GM18861 (cell line): ENCODE results near the gene MCHR1.
"Not testable (repeated sequence)": the region's sequence is repeated elsewhere in the genome, so short reads cannot be mapped to it uniquely, and the experiment has no call there.

Experiments used
- ATAC-seq: cut with Tn5 transposase; IDR thresholded peaks from one replicate; pipeline ENCODE4 v1.9.1; 2021; ENCODE audit not compliant: unreplicated experiment

Gene MCHR1

DNA sequence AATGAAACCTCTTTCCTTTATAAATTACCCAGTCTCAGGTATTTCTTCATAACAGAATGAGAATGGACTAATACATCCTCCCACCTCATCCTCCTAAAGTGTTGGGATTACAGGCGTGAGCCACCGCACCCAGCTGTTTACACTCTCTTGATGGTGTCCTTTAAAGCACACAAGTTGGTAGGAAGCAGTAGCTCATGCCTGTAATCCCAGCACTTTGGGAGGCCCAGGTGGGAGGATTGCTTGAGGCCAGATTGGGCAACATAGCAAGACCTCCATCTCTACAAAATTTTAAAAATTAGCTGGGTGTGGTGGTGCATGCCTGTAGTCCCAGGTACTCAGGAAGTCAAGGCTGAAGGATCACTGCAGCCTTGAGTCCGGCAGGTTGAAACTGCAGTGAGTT, 23.3 kb upstream of the MCHR1 start:
- ATAC-seq, result not testable (repeated sequence)

DNA sequence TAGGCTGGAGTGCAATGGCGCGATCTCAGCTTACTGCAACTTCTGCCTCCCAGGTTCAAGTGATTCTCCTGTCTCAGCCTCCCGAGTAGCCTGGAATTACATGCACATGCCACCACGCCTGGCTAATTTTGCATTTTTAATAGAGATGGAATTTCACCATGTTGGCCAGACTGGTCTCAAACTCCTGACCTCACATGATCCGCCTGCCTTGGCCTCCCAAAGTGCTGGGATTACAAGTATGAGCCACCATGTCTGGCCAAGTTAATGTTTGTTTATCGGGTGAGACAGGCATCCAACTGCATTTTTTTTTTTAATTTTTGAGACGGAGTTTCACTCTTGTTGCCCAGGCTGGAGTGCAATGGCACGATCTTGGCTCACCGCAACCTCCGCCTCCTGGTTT, 22.6 kb upstream of the MCHR1 start:
- not testable (repeated sequence) for ATAC-seq

DNA sequence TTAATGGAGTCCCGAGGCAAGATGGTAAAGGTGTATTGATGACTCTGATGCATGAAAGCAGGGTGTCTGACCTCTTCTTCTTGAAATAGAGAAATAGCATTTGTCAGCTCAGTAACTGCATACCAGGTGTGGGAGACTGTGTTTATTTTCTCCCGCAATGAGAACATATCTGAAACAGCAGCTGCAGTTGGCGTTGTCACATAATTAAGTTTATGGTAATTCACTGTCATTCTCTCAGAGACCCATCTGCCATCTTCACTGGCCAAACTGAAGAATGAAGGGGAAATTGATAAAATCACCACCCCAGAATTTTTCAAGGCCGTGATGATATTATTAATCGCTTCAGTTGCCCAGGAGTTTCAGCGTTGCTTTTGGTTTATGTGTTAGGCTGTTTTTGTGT, 20.1 kb upstream of the MCHR1 start:
- no peak for ATAC-seq

DNA sequence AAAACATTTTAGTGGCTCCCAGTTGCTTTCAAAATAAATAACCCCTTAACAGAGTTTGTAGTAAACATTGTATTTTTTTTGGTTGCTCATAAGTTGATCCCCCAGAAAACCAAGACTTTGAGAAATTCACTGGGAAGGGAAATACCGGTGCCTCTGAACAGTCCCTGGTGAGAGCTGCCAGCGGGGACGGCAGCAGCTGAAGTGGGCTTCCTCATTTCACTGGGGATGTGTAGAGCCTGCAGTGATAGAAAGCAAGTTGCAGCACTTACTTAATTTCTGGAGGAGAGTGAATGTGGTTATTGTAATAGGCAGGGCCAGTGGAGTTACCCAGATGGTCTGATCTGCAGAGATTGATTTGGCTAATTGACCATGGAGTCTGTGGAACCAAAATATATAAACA, 18.6 kb upstream of the MCHR1 start:
- ATAC-seq, result no peak

DNA sequence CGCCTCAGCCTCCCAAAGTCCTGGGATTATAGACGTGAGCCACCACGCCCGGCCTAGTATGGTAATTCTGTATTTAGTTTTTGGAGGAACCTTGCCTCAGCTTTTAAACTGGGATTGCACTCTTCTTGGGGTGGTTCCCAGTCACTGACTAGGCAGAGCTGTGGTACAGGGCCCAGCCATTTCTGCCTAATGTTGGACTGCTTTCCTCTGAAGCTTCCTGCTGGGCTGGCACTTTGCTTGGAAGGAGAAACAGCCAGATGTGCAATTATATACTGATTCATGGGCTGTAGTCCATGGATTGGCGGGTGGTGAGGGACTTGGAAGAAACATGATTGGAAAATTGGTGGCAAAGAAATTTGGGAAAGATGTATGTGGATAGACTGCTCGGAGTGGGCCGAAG, 17.6 kb upstream of the MCHR1 start:
- ATAC-seq, result no peak

DNA sequence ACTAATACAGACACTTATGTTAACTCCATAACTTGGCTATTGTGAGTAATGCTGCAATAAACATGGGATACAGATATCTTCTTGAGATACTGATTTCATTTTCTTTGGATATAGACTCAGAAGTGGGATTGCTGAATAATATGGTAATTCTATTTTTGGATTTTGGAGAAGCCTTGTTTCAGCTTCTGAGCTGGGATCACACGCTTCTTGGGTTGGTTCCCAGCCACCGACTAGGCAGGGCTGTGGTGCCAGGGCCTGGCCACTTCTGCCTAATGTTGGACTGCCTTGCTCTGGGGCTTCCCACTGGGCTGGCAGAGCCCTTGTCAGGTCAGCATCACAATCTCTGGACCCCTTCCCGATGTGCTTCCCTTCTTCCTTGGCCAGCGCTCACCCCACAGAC, 14.0 kb upstream of the MCHR1 start:
- no peak for ATAC-seq

DNA sequence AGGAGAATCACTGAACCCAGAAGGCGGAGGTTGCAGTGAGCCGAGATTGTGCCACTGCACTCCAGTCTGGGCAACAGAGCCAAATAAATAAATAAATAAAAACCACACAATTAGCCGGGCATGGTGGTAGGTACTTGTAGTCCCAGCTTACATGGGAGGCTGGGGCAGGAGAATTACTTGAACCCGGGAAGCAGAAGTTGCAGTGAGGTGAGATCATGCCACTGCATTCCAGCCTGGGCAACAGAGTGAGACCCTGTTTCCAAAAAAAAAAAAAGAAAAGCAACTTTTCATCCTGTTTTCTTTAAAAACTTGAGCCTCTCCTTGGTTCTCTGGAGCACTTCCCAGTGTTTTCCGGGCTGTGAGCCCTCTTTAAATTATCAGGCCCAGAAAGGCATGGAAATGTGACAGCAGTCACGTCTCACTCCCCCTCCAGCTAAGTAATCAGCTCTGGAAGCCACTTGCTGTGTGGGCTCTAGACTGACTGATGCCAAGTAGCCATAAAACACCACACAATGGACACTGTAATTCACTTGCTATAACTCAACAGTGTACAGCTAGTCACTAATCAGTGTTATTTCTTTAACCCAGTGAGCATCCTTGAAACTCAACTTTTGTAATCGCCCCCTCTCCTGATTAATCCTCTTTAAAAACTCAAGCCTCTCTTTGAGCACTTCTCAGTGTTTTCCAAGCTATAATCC, 13.0 kb upstream of the MCHR1 start:
- ATAC-seq, result no peak

DNA sequence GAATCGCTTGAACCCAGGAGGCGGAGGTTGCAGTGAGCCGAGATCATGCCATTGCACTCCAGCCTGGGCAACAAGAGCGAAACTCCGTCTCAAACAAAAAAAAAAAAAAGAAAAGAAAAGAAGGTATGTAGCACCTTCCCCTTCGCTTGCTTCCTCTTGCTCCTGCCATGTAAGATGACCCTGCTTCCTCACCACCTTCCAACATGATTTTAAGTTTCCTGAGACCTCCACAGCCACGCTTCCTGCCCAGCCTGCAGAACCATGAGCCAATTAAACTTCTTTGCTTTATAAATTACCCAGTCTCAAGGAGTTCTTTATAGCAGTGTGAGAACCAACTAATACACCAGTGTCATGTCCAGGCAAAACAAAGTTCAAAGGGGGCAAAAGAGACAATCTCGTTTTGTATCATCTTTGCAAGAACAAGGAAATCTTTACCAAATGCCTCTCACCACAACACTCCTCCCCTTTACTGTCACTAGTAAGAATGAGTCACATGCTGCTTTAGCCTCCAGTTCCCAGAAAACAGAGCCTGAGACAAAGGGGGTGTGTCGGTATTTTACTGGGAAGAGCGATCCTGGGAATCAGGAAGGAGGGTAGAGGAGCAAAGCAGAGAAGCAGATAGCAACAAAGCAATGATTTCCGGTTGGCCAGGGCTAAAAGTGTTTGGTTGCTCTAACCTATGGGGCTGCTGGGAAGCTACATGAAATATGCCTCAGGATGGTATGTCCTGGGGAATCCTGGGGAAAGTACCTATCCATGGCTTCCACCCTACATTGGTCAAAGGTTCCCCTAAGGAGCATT, 10.5 kb upstream of the MCHR1 start:
- no peak for ATAC-seq

DNA sequence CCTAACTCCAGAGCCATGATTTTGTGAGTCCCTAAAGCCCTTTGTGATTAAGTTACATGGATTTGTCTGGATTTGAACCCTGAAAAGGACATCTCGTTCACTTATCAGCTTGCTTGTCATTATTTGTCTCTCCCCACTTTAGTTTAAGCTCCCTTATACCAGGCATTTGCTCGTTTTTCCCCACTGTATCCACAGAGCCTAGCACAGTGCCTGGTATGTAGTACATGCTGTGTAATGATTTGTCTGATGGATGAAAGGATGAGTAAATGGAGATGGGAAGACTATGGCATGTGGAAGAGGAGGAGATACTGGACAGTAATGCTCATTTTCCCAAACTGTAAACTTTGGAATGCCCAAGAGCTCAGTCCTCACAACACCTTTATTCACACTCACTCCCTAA, 9.2 kb upstream of the MCHR1 start:
- ATAC-seq, result no peak

DNA sequence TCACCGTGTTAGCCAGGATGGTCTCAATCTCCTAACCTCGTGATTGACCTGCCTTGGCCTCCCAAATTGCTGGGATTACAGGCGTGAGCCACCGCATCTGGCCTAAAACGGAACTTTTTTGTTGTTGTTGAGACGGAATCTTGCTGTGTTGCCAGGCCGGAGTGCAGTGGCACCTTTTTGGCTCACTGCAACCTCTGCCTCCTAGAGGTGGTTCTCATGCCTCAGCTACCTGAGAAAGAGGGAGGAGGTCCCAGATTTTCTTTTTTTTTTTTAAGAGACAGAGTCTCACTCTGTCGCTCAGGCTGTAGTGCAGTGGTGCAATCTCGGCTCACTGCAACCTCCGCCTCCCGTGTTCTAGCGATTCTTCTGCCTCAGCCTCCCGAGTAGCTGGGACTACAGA, 7.9 kb upstream of the MCHR1 start:
- ATAC-seq, result no peak

DNA sequence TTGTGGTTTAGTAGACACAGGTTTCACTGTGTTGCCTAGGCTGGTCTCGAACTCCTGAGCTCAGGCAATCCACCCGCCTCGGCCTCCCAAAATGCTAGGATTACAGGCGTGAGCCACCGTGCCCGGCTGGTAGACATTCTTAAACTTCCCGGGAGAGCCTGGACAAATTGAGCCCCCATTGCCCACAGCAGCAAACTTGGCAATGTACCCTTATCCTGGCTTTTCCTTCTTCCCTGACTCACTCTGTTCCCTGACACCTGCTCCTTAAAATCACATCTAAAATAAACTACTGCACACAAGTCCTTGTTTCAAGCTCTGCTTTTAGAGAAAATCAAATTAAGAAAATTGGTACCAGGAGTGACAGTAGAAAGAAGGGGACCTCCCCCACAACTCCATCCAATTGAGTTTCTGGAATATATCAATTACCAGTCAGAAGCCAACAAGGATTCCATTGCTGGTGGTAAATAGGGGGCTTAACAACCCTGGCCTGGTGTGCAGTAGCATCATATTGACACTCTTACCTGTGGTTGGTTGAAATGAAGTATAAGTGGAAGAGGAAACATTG, 7.4 kb upstream of the MCHR1 start:
- ATAC-seq, result no peak

DNA sequence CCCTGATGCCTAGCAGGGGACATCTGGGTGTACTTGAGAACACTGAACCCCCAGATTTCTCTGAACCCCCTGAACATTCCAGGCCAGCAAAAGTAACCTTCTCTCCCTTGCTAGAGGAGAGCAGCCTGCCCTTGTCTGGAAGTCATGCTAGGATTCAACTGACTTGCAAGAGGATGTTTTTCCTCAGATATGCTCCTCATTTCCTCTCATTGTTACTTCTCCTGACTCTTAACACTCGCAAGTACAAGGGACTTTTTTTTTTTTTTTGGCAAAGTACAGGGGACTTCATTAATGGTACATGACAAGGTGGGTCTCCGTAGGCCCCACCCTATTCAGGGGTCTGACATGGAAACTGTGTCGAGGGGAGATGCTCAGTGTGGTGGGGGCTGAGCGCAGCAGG, 6.3 kb upstream of the MCHR1 start:
- ATAC-seq, result no peak

DNA sequence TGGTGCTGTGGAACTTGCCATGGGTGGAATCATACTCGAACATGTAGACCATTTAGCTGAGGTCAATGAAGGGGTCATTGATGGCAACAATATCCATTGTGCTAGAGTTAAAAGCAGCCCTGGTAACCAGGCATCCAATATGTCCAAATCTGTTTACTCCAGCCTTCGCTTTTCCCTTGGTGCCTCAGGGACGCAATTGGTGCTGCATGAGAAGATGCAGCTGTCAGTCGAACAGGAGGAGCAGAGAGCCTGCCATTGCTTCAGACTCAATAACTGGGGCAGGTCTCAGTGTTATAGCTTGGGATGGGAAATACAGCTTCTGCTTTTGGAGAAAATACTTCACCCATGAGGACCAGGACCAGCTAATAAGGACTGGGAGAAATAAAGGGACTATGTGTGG, 5.0 kb upstream of the MCHR1 start:
- ATAC-seq, result no peak

DNA sequence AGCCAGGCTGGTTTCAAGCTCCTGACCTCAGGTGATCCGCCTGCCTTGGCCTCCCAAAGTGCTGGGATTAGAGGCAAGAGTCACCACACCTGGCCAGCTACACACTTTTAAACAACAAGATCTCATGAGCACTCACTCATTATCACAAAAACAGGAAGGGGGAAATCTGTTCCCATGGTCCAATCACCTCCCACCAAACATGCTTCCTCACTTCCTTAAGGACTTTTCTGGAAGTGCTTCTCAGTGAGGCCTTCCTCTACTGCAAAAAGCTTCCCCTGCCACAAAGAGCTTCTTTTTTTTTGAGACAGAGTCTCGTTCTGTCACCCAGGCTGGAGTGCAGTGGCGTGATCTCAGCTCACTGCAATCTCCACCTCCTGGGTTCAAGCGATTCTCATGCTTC, 3.1 kb upstream of the MCHR1 start:
- not testable (repeated sequence) for ATAC-seq

DNA sequence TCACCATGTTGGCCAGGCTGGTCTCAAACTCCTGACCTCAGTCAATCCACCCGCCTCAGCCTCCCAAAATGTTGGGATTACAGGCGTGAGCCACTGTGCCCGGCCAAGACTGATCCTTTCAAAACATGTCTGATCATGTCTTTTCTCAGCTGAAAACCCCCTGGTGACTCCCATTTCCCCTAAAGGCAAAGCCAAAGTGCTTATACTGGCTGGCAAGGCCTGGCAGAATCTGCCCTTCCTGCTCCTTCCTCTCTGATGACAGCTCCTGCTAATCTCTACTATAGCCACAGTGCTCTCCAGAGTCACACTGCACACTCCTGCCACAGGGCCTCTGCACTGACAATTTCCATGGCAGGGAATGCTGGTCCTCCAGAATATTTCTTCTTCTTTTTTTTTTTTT, 2.6 kb upstream of the MCHR1 start:
- no peak for ATAC-seq

DNA sequence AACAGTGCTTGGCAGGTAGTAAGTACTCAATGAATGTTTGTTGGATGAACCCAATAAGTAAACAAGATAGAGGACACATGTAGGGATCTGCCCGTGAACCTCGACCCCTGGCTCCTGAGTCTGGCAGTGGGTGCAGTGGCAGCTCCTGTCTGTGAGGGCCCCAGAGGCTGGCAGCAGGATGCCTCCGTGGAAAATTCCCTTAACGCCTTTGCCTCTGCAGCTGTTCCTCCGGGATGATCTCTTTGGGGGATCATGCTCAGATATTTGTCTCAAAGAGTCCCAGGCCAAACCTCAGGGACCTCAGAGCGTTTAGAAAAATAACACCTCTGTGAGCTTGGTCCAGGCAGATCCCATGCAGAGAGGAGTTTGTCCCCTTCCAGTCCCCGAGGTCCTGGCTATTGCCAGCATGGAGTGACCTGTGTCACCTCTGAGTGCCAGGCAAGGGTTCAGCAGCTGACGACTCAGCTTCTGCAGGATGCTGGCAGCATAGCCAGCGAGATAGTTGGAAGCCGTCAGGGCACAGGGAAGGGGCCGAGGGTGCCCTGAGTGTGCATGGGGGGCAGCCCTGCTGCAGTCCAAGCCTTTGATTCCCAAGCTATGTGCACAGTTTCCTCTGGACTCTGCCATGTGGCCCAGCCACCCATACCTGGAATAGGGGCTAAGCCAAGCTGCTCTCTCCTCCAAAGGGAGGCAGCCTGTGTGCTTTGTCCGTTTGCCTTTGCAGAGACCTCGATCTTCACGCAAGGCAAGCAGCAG, 613 bp upstream of the MCHR1 start:
- ATAC-seq, result no peak

DNA sequence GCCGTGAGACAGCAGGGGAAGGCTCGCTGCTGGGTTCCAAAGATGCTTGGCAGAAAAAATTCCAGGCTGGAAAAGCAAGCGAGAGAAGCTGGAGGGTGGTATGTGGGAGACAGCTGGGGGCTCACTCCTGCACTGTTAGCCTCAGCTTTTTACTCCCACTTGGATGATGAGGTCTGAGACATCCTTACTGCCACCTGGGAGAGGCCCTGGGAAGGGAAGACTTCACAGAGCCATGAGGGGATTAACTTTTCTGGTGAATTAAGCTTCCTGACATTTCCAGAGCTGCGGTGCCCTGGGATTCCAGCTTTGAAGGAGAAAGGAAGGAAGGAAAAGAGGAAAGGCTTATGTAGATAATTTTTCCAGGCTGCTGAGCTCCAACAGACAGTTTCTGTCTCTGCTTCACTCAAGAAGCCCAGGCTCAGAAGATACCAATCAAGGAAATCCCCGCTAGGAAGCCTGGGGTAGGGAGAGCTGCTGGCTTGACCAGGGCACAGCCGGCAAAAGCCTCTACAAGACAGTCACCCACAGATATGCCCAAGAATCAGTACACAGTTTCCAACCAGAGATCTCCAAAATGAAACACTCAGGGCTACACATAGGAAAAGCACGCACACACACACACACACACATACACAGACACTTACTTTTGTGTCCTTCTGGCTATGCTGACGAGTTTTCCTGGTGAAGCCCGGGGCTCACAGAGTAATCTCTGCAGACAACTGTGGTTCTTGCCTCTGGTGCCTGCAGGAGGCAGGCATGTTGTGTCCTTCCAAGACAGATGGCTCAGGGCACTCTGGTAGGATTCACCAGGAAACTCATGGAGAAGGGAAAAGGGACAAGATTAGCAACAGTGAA, 907 bp downstream of the MCHR1 start:
- ATAC-seq, result no peak

DNA sequence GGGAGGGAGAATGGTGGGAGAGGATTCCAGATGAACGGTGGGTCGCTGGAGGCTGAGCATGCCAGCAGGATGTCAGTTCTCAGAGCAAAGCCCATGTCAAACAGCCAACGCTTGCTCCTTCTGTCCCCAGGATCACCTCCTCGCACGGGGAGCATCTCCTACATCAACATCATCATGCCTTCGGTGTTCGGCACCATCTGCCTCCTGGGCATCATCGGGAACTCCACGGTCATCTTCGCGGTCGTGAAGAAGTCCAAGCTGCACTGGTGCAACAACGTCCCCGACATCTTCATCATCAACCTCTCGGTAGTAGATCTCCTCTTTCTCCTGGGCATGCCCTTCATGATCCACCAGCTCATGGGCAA, 1.5 kb downstream of the MCHR1 start:
- ATAC-seq, result no peak

DNA sequence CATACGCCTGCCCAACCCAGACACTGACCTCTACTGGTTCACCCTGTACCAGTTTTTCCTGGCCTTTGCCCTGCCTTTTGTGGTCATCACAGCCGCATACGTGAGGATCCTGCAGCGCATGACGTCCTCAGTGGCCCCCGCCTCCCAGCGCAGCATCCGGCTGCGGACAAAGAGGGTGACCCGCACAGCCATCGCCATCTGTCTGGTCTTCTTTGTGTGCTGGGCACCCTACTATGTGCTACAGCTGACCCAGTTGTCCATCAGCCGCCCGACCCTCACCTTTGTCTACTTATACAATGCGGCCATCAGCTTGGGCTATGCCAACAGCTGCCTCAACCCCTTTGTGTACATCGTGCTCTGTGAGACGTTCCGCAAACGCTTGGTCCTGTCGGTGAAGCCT, 2.2 kb downstream of the MCHR1 start:
- no peak for ATAC-seq

DNA sequence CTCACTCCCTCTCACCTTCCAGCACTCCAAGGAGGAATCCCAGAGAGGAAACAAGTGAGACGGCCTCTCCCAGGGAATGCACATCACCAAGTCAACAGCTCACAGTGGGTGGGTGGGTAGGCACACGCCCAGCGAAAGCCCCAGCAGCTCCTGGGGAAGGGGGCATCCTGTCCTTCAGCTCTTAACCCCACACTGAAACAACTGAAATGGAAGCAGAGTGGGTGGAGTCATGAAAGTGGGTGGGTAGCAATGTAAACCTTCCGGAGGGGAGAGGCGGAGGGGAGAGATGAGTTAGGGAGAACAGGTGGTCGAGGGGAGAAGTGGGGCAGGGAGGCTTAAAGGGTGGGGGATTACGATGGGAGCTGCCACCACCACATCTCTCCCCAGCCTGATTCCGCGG, 5.4 kb downstream of the MCHR1 start:
- ATAC-seq, result no peak

DNA sequence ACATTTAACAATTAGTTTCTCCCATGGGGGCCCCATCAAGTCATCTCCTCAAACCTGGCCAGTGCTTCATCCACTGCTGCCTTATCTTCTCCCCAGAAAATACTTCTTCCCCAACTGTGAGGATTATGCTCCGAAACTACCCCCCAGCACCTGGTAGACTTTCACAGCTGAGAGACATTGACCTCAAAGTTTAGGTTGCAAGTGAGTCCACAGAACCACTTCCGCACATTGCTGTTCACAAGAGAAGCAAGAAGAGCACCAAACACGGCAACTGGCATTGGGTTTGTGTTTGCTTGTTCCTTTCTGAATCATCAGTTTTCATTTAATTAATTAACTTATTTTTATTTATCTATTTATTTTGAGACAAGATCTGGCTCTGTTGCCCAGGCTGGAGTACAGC, 6.1 kb downstream of the MCHR1 start:
- ATAC-seq, result no peak
